Transverse colon (tissue), 3 donors: ENCODE data around the gene LRCOL1.

Source experiments
- POLR2A ChIP-seq: fragments of 450-650 bp; IDR thresholded peaks from one replicate; pipeline ENCODE4 v1.6.1; 2016; ENCODE audit warnings: antibody characterized with exemption, mild to moderate bottlenecking, moderate library complexity
- TF ChIP-seq, protein P1 (sequence below), 5 experiments: fragments of 200-600 bp in 3 of 5; fragments of 450-650 bp in 2 of 5; sonication (generic) in 3 of 5; IDR thresholded peaks; 1 replicate in 2 of 5; 2 replicates in 3 of 5; pipeline ENCODE4 v1.5.1; 2016 to 2017; ENCODE audit warnings: antibody characterized with exemption in 5 of 5, inconsistent platforms in 3 of 5, mild to moderate bottlenecking in 2 of 5, moderate library complexity in 1 of 5

DNA sequence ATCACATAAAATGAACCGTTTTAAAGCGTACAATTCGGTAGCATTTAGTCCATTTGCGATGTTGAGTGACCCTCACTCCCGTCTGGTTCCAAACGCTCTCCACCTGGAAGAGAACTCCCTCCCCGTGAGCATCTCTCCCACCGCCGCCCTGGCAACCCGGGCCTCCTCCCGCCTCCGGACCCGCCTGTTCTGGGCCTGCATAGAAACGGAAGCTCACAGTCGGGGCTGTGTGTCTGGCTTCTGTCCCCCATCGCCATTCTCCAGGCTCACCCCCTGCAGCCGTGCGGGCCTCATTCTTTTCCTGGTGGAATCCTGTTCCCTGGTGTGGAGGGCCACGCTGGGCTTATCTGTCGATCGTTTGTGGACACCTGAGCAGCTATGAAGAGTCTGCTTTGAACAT, 17.3 kb downstream of the LRCOL1 start:
- no peak for TF ChIP-seq POLR2A
- TF ChIP-seq, protein P1, sequence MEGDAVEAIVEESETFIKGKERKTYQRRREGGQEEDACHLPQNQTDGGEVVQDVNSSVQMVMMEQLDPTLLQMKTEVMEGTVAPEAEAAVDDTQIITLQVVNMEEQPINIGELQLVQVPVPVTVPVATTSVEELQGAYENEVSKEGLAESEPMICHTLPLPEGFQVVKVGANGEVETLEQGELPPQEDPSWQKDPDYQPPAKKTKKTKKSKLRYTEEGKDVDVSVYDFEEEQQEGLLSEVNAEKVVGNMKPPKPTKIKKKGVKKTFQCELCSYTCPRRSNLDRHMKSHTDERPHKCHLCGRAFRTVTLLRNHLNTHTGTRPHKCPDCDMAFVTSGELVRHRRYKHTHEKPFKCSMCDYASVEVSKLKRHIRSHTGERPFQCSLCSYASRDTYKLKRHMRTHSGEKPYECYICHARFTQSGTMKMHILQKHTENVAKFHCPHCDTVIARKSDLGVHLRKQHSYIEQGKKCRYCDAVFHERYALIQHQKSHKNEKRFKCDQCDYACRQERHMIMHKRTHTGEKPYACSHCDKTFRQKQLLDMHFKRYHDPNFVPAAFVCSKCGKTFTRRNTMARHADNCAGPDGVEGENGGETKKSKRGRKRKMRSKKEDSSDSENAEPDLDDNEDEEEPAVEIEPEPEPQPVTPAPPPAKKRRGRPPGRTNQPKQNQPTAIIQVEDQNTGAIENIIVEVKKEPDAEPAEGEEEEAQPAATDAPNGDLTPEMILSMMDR (IDR thresholded peaks at IDR 0.05): no peak
